ENCODE data around the gene CA10.

Gene CA10

DNA sequence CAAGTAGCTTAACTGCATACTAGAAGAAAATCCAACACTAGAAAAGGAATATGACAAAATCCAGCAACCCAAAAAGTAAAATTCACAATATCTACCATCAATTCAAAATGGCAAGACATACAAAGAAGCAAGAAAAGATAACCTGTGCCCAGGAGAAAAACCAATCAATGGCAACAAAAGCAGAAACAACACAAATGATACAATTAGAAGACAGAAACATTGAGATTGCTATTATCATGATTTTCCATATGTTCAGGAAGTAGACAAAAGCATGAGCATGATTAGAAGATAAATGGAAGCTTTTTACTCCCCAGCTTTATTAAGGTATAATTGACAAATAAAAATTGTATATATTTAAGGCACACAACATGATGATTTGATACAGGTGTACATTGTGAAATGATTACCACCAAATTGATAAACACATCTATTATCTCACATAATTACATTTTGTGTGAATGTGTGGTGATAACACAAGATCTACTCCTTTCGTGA lies 117.3 kb downstream of the CA10 start:
- no peak for DNase-seq

DNA sequence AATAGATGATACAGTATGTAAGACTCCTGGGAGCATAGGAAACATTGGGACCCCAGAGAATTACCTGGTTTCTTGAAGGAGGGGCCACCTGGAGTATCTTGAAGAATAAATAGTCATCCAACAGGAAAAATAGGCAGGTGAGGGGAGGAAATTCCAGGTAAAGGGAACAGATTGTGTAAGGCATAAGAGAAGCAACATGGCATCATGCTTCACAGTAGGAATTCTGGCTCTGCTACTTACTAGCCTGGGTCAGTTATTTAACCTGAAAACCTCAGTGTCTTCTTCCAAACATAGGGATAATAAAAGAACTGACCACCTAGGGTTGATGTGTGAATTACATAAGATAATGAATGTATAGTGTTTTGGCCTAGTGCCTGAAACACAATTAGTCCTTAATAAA lies 122.1 kb downstream of the CA10 start:
- DNase-seq = no peak

DNA sequence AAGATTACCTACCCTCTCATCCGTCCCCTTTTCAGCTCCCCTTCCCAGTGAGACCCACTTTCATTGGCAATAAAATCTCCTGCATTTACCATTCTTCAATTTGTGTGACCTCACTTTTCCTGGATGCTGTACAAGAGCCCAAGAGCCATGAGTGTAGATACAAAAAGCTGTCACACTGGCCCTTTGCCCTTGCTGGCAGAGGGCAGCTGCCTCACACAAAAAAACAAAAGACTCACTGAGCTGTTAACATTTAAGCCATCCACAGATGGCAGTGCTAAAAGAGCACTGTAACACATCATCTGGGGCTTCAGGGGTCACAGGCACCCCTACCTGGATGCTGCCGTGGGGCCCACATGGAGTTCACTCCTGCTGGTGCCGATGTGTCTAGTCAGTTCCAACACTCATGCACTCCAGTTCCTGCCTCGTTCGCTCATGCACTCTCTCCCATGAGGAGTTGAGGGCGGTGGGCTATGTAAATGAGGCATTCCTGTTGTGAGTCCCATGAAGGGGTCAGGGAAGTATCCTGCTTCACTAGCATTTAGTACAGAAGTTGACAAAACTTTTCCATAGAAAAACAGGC lies 123.1 kb downstream of the CA10 start:
- DNase-seq = no peak

DNA sequence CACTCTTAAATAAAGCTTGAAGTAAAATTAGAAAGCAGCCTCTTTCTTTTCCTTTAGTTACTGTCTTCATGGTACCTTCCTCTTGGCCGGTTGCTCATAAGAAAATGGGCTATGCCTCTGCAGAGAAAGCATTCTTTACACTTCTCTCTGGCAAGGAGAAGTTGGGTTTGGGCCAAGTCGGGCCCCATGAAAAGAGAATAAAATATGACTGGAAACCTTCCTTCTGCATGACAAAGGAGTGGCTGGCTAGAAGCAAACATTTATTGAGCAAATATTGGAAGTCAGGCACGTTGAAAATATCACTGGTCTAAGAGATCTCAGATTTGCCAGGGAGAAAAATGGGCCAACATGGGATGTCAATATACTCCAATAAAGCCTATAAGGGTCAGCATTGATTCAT lies 126.1 kb downstream of the CA10 start:
- DNase-seq = no peak

DNA sequence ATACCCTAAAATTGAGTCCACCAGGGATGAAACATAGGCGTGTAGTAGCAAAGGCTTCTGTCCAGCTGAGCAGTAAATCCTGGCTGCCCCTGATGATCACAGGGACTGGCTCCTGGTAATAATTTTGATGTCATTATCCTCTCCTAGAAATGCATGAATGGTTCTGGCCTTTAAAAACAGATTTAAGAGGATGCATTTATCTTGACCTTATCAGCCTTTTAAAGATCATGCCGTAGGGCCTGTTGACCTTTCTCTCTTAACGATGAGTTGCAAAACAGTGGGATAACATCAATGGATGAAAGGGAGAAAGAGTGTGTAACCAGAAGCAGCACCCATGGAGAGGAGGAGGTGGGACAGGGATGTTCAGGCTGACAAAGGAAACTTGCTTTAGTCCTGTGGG lies 128.5 kb downstream of the CA10 start:
- no peak for DNase-seq

DNA sequence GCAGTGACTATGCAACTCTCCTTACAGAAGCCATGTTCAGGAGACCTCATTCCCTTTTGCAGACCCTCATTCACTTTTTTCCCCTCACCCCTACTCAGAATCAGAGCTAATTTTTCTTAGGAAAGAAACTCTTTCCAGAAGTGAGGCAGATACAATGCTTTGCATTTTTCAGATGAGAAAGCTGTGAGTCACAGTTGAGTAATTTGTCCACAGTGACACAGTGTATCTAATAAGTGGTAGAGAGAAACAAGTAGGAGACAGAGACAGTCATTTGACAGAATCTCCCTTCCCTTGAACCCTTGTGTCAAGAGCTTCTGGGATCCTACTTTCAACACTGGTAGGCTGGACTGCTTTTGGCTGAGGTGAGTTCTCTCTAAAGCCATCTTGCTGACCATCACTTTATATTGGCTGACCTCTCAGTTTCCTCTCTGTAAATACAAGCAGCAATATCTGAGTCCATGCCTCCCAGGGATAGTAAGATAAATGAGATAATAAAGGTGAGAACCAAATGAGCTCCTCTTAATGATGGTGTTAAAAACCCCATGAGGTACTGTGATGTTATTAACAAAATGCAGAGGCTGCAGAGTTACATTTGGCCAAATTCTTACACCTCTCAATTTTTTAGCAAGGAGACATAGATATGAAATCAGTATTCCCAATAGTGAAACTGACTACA lies 130.8 kb downstream of the CA10 start:
- no peak for DNase-seq

DNA sequence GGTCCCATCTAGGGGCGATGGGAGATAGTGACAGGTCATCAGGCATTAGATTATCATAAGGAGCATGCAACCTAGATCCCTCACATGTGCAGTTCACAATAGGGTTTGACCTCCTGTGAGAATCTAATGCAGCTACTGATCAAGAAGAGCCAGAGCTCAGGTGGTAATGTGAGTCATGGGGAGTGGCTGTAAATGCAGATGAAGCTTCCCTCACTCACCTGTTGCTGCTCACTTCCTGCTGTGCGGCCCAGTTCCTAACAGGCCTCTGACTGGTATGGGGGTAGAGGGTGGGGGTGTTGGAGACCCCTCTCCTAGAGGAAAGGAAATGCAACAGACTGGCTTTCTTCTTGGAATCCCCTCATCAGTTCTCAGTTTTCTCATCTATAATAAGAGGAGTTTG lies 131.4 kb downstream of the CA10 start:
- no peak for DNase-seq

DNA sequence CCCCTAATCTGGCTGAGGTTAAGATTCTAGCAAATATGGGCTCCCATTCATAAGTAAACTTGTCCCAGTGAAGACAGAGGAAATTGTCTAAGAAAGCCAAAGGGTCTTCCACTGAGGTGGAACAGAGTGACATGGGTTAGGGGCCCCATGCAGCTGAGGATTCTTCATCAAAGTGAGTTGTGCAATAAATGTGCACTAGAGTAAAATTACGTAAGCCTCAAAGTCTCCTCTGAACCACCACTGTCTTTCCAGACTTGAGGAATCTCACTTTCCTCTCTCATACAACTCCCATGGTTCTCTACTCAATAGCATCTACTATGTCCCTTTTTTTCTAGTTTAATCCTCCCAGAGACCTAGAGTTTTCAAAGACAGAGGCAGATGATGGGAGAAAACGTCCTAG lies 132.4 kb downstream of the CA10 start:
- DNase-seq = no peak

DNA sequence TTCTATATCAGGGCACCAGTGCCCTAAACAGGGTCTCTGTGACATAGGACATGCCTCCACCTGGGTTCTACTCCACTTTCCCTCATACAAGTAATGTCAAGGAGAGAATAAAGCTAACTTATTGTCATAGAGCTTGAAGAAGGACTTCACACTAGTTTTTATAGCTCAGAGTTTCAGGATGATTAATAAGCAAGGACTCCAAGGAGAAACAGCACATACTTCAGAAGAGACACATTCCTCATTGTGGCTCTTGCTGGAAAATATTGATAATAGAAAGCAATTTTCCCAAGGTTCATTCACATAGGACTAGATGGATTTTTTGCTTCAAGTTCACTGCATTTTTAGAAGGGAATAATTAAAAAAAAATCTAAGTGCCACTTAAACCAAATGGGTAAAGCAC lies 133.3 kb downstream of the CA10 start:
- DNase-seq = no peak

DNA sequence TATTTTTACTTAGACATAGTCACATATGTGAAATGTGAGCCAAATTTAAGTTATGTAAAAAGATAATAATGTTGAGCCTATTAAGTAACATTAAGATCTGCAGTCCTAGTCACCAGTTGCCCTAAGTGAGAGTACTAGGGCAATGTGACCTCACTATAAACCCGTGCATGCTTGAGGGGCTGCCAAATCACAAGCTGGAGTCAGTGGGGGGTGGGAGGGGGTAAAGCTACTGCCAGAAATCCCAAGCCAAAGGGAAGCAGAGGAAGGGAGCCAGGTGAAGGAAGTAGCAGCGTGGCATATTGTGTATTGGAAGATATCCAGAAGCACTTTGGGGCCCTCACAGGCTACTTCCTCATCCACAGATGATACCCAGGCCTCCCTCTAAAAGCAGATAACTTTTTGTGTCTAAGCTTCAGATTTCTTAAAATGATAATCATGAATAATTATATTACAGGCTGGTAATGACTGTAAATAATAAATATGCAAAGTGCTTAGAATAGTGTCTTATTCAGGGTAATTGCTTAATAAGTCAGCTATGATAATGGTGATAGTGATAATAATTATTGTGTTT lies 134.1 kb downstream of the CA10 start:
- DNase-seq = no peak

DNA sequence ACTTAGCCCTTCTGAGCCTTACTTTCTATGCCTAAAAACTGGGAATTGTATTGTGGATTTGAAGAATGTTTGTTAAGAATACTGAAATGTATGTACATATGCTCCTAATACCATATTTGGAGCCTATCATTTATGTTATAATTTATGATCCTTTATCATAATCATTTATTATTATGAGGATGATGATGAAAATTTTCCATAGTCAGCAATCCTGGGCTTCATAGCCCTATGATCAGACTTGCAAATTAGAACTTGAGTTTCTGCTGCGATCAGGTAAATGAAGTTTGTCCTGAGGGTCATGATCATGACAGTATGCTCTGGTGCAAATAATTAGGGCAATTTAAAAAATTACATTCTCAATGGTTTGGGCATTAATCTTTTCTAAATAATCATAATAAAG lies 147.4 kb downstream of the CA10 start:
- no peak for DNase-seq

DNA sequence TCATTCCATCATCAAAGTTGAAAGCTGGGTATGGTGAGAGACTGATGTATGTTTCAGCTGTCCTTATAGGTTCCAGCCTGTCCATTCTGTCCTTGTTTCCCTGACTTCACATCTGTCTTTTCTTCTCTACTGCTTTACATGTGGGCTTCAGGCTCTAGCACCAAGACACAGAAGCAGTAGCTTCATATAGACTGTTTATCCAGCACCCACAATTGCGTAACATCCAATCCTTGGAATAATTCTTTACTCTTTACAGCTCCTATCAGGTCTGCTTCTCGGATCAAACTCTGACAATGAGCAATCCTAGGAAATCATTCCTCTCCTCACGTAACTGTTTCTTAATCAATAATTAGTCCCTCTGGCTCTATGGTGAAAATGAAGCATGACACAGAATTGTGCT lies 158.9 kb downstream of the CA10 start:
- DNase-seq = no peak

DNA sequence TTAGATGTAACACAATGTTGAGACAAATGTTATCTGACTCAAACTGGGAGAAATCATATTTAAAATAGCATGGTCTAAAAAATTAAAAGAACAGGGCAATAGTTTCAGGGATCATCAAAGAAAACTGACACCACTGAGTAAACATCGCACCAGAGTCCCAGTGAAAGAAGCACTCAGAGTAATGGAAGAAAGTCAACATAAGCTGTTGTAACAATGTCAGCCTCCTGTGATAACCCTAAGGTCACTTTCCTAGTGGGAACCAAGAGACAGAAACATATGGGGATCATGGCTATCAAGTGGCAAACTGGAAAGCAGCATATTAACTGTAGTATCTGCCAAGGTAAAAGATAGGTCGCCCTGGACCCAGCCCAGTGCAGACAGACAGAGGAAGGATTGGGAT lies 160.8 kb downstream of the CA10 start:
- DNase-seq = no peak

DNA sequence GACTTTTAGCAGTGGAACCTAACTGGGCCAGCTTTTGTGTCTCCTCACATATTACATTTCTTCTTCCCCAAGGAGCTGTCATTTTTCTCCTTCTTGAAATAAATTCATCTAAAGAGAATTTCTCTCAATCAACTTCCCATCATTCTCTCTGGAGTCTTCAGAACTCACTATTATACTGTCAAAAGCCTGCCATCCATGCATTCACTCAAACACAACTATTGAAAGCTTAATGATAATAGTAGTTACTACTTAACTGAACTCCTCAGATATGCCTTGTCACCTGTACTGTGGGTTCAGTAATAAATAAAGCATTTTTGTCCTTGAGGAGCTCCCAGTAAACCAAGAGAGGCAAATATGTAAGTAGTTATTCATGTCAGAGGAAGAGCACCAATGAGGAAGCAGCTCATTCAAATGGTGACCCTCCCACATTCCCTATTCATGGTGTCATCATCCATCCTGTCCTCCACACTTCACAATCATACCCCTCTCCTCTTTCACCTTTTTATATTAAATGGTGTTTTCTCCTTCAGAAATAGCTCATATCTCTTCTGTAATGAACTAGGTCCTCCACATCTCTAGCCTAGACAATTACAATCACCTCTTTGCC lies 162.6 kb downstream of the CA10 start:
- DNase-seq = no peak

DNA sequence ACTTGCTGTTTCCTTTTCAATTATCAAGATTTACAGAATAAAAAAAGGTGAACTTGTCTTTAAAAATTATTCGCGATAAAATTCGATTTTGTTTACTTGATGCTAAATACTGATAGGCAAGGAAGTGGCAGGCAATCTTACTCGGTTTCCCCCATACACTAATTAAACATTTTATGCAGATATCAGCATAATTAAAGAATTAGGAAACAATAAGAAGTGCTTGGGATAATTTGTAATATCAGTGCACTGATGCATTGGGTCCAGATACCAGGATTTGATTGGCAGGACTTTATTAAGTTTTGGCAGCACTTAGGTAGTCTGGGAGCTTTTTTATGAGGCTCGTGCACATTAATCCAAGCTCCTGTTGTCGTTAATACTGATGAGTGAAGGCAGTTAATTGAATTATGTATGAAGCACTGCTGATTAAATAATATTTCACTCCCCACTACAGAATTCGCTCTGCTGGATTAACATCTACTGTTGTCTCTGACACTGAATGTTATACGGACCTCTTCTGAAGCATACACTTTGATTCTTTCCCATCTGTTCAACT lies 165.6 kb downstream of the CA10 start:
- no peak for DNase-seq

DNA sequence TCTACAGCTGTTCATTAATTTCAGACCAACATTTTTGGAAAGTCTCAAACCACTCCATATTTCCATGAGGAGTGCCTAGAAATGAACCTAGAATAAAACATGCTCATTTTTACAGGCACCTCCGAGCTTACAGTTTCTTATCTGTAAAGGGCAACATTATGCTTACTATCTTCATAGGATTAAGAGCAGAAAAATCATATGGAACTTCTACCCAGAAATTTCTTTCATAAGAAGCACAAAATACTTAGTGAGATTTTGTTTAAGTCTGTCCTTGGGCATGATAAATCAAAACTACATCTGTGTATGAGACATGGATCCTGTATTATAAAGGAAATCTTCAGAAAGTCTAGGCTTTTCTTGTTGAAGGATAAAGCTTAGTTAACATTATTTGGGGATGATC lies 187.4 kb downstream of the CA10 start:
- no peak for DNase-seq

DNA sequence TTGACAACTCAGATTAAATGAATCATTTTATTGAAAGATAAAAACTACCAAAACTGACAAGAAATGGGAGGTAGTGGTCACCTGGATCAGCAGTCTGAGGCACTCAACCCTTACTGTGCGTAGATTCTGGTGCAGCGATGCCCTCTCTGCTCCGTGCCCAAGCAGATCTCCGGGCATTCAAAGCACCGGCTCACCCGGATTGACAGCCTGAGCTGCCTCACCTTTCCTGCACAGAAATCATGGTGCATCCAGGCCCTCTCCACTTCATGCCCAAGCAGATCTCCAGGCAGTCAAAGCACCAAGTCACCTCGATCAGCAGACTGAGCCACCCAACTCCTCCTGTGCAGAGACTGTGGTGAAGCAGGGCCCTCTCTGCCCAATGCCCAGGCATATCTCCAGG lies 196.8 kb downstream of the CA10 start:
- no peak for DNase-seq

DNA sequence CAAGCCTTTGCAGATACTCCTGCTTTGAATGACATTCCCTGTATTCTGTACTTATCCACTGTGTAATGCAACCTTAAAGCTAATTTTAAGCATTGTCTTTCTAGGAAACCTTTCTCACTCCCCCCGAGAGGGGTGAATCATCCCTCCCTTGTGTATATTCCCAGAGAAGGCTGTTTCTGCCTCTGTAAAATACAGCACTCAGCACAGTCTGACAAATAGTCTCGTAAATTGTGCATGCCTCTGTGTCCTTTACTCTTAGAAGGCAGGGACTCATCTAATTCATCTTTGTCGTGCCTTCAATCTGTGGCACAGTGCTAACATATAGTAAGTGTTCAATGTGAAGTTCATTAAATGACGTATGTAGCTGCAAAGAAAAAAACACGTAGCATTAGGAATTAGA lies 200.7 kb downstream of the CA10 start:
- no peak for DNase-seq

DNA sequence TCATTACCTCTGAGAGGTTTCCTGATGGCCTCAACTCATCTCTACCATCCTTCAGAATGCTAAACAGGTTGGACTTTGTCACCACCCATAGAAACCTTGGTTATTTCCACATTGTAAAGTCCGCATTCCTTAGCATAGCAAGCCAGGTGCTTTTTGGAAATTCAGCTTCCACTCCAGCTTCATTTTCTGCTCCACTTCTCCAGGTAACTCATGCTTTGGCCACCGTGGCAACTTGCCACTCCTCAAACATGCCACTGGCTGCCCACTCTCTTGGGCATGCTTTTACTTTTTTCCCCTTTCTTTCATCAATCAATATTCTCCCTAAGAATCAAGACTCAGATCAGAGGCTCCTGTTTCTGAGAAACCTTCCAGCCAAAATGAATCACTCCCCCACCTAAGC lies 203.3 kb downstream of the CA10 start:
- DNase-seq = no peak

DNA sequence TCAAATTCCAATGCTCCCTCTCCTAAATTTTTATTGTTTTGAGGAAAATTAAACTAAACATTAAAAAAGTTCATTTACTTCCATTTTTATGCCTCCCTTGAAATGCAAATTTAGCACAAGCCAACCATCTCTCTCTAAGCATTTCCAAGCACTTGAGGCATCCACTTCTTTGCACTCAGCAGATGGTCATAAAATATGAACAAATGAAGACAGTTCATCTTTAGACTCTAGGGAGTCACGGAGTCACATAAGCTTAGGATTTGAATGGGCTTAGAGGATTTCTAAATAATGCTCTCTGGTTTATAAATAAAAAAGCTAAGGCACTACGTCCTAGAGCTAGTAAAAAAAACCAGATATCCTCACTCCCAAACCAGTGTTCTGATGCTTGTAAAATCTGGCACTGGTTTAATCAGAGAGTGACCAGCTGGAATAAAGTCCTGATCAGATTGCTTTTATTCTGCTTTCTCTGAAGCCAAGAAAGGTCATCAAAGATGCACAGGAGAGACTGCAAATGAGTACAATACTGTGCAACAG lies 204.2 kb downstream of the CA10 start:
- no peak for DNase-seq

DNA sequence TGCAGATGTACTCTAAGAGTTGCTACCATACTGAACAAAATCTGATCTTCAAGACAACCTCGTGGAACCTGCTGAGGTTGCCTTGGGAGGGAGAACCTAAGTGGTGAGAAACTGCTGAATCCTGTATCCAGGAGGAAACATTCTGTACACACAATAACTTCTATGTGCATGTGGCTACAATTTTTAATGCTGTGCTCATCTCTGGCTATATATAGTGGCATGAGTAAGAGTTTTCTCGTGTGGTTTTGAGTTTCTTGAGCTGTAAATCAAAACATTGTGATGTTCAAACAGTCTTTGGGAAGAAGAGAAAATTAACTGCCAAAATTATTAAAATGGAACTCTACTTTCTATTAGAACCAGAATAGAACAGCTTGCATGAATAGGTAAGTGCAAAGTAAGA lies 206.8 kb downstream of the CA10 start:
- DNase-seq = no peak

DNA sequence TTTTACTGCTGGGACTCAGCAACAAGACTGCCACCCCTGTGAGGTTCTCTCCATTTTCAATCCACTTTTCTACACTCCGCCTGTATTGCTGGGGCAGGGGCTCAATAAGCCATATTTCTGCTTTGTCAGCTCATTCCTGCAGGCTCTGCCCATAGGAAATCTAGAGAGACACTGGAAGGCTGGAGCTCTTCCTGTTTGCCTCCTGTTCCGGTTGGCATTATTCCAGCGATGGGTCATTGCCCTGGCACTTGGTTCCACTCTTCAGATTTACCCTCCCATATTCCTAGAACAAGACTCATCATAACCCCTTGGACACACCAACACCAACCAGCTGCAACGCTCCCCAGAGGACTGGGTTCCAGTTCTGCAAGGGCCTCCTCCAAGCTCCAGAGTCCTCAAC lies 210.4 kb downstream of the CA10 start:
- no peak for DNase-seq

DNA sequence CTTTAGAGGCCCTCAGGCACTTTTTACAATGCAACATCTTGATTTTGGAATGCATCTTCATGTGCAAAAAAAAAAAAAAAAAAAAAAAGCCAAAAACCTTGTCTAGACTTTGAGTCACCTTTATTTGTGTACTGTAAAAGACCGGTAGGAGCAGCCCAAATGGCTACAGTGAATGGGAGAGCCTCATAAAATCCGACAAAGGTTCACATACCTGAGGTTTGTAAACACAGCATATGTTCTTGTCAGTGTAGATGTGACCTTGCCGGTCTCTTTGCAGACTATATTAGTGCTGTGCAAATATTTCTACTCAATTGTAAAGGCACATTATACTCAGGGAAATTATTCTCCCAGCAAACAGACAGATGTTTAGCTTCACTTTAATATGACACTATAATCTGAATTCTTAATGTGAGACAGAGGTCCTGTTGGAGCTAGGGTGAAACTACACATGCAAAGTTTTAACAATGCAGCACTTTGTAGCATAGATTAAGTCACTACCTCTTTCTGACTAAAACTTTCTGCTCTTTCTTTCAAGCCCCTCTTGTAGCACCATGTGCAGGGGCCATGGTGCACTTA lies 211.3 kb downstream of the CA10 start:
- no peak for DNase-seq

Measured in NCI-H1436 (cell line).